Trophoblast cell (in vitro differentiated cells and primary cell): Measurements from ENCODE around the gene EFNA3.

Experiments
- DNase-seq, 2 donors: peaks; one replicate each; pipeline ENCODE4 v3.0.0-alpha.2; 2016
- H2AFZ ChIP-seq: 2 replicates; pipeline ENCODE4 v1.6.1; 2013; ENCODE audit warnings: low read length, moderate library complexity, mild to moderate bottlenecking; ENCODE audit not compliant: insufficient read depth, poor library complexity
- H2AK5ac ChIP-seq: 2 replicates; pipeline ENCODE4 v1.6.1; 2013; ENCODE audit warnings: mild to moderate bottlenecking, low read length
- H2BK120ac ChIP-seq: 2 replicates; pipeline ENCODE4 v1.6.1; 2013; ENCODE audit warnings: low read length, mild to moderate bottlenecking, moderate library complexity; ENCODE audit not compliant: insufficient read depth, poor library complexity
- H2BK12ac ChIP-seq: 2 replicates; pipeline ENCODE4 v1.6.1; 2013; ENCODE audit warnings: mild to moderate bottlenecking, low read length, moderate library complexity
- H2BK5ac ChIP-seq: 2 replicates; pipeline ENCODE4 v1.6.1; 2013; ENCODE audit warnings: low read length, low read depth, moderate library complexity, mild to moderate bottlenecking; ENCODE audit not compliant: poor library complexity
- H3K14ac ChIP-seq: 2 replicates; pipeline ENCODE4 v1.6.1; 2013; ENCODE audit warnings: mild to moderate bottlenecking, low read length
- H3K18ac ChIP-seq: 2 replicates; pipeline ENCODE4 v1.6.1; 2013; ENCODE audit warnings: mild to moderate bottlenecking, low read length
- H3K23ac ChIP-seq: 2 replicates; pipeline ENCODE4 v1.6.1; 2013; ENCODE audit warnings: low read length
- H3K27ac ChIP-seq: 2 replicates; pipeline ENCODE4 v1.5.1; 2013; ENCODE audit warnings: low read depth, mild to moderate bottlenecking, inconsistent platforms, low read length, moderate library complexity
- H3K27me3 ChIP-seq: 2 replicates; pipeline ENCODE4 v1.6.1; 2013; ENCODE audit warnings: inconsistent platforms, mild to moderate bottlenecking, low read length, moderate library complexity; ENCODE audit not compliant: insufficient read depth
- H3K36me3 ChIP-seq, 2 experiments: 1 replicate in 1 of 2; 2 replicates in 1 of 2; pipeline ENCODE4 v1.6.1; 2013; ENCODE audit warnings: low read length in 2 of 2, mild to moderate bottlenecking in 2 of 2, moderate library complexity in 1 of 2; ENCODE audit not compliant: insufficient read depth in 2 of 2, control insufficient read depth in 1 of 2
- H3K4ac ChIP-seq: 2 replicates; pipeline ENCODE4 v1.6.1; 2013; ENCODE audit warnings: low read depth, mild to moderate bottlenecking, low read length, moderate library complexity
- H3K4me1 ChIP-seq, 2 experiments: 1 replicate in 1 of 2; 2 replicates in 1 of 2; pipeline ENCODE4 v1.6.1; 2013; ENCODE audit warnings: low read length in 2 of 2, mild to moderate bottlenecking in 2 of 2, moderate library complexity in 1 of 2; ENCODE audit not compliant: insufficient read depth in 2 of 2, control insufficient read depth in 1 of 2
- H3K4me2 ChIP-seq: 2 replicates; pipeline ENCODE4 v1.6.1; 2013; ENCODE audit warnings: inconsistent platforms, mild to moderate bottlenecking, low read length, moderate library complexity
- H3K4me3 ChIP-seq: 2 replicates; pipeline ENCODE4 v1.5.1; 2013; ENCODE audit warnings: mild to moderate bottlenecking, low read depth, low read length, inconsistent platforms
- H3K79me1 ChIP-seq: one replicate; pipeline ENCODE4 v1.6.1; 2013; ENCODE audit warnings: low read length
- H3K79me2 ChIP-seq: 2 replicates; pipeline ENCODE4 v1.6.1; 2013; ENCODE audit warnings: low read length, mild to moderate bottlenecking; ENCODE audit not compliant: control insufficient read depth, insufficient read depth, poor library complexity
- H3K9ac ChIP-seq: 2 replicates; pipeline ENCODE4 v1.6.1; 2013; ENCODE audit warnings: mild to moderate bottlenecking, low read length
- H3K9me3 ChIP-seq: 2 replicates; pipeline ENCODE4 v1.6.1; 2013; ENCODE audit warnings: low read depth, mild to moderate bottlenecking, control low read depth, inconsistent platforms, low read length; ENCODE audit not compliant: insufficient read depth
- H4K12ac ChIP-seq: 2 replicates; pipeline ENCODE4 v1.6.1; 2013; ENCODE audit warnings: low read depth, mild to moderate bottlenecking, low read length, moderate library complexity
- H4K8ac ChIP-seq: 2 replicates; pipeline ENCODE4 v1.6.1; 2013; ENCODE audit warnings: low read depth, mild to moderate bottlenecking, low read length, moderate library complexity
- H4K91ac ChIP-seq: one replicate; pipeline ENCODE4 v1.6.1; 2013; ENCODE audit warnings: low read depth, mild to moderate bottlenecking, low read length, moderate library complexity
- WGBS: extraction: QIAGEN DNeasy Blood & Tissue Kit; methylation state at CpG from one replicate; pipeline ENCODE4 v1.1.7; 2013; ENCODE audit warnings: missing lambda C conversion rate; ENCODE audit not compliant: insufficient read length, insufficient coverage; ENCODE audit errors: extremely low coverage; 5-methylcytosine and 5-hydroxymethylcytosine counted together

The EFNA3 gene

GRCh38 chr1:155108296-155108695 is 29.7 kb downstream of the EFNA3 start:
- Histone ChIP-seq H3K9ac (no peak overlapping the region), H2BK12ac (no peak overlapping the region), H3K14ac (no peak overlapping the region), H3K36me3 (no peaks in the 10 kb centered on the region), H2AFZ (no peak overlapping the region), H3K4ac (no peak overlapping the region), H3K4me3 (no peak overlapping the region), H3K27ac (no peak overlapping the region), H3K27me3 (no peaks in the 10 kb centered on the region), H4K12ac (no peak overlapping the region), H3K23ac (no peak overlapping the region), H3K79me1 (peaks cover 8% of the 10 kb centered on the region), H4K8ac (no peak overlapping the region), H3K18ac (no peak overlapping the region), H2BK120ac (no peak overlapping the region), H3K9me3 (no peaks in the 10 kb centered on the region), H4K91ac (peak overlapping the region; percentile 28), H2BK5ac (no peak overlapping the region), H3K79me2 (peaks cover 2% of the 10 kb centered on the region), H2AK5ac (no peak overlapping the region), H3K4me2 (no peak overlapping the region), H3K4me1 (peaks cover 8 to 13% of the 10 kb centered on the region in 2 experiments)
- WGBS, result no CpG with 5 or more reads among the region's 5 CpGs
- DNase-seq, result no peak

GRCh38 chr1:155110381-155110780 is 31.7 kb downstream of the EFNA3 start:
- no peak overlapping the region for H3K23ac ChIP-seq
- H3K4me2 ChIP-seq, result no peak overlapping the region
- H3K18ac ChIP-seq, result no peak overlapping the region
- H3K4me1 ChIP-seq, result peaks cover 9 to 19% of the 10 kb centered on the region in 2 experiments
- H3K4ac ChIP-seq, result no peak overlapping the region
- H3K79me1 ChIP-seq, result peaks cover 10% of the 10 kb centered on the region
- H3K14ac ChIP-seq, result no peak overlapping the region
- H4K12ac ChIP-seq, result no peak overlapping the region
- no peak overlapping the region for H3K9ac ChIP-seq
- no peak overlapping the region for H3K27ac ChIP-seq
- no peak overlapping the region for H2AFZ ChIP-seq
- peaks cover 2% of the 10 kb centered on the region for H3K79me2 ChIP-seq
- no peak for DNase-seq
- no peak overlapping the region for H3K4me3 ChIP-seq
- no peaks in the 10 kb centered on the region for H3K27me3 ChIP-seq
- no peak overlapping the region for H4K8ac ChIP-seq
- no peaks in the 10 kb centered on the region for H3K36me3 ChIP-seq
- no peak overlapping the region for H2BK120ac ChIP-seq
- no CpG with 5 or more reads among the region's 8 CpGs for WGBS
- H2BK12ac ChIP-seq, result no peak overlapping the region
- no peaks in the 10 kb centered on the region for H3K9me3 ChIP-seq
- no peak overlapping the region for H2AK5ac ChIP-seq
- H2BK5ac ChIP-seq, result no peak overlapping the region
- no peak overlapping the region for H4K91ac ChIP-seq

GRCh38 chr1:155110826-155111225 is 32.2 kb downstream of the EFNA3 start:
- no peak overlapping the region for H4K91ac ChIP-seq
- WGBS, result no CpG with 5 or more reads among the region's 8 CpGs
- peaks cover 2% of the 10 kb centered on the region for H3K79me2 ChIP-seq

GRCh38 chr1:155113450-155113980 is 34.9 kb downstream of the EFNA3 start:
- DNase-seq, result no peak
- Histone ChIP-seq H3K36me3 (no peaks in the 10 kb centered on the region), H3K4me2 (peak overlapping the region; percentile 26), H2AK5ac (no peak overlapping the region), H3K4me3 (no peak overlapping the region), H3K18ac (no peak overlapping the region), H2BK120ac (no peak overlapping the region), H3K23ac (no peak overlapping the region), H4K12ac (no peak overlapping the region), H3K4me1 (peaks cover 9 to 18% of the 10 kb centered on the region in 2 experiments), H3K79me1 (peaks cover 10% of the 10 kb centered on the region), H4K91ac (no peak overlapping the region), H3K14ac (no peak overlapping the region), H4K8ac (no peak overlapping the region), H3K27ac (no peak overlapping the region), H3K27me3 (no peaks in the 10 kb centered on the region), H3K9ac (no peak overlapping the region), H2AFZ (no peak overlapping the region), H3K9me3 (no peaks in the 10 kb centered on the region), H2BK12ac (no peak overlapping the region), H3K4ac (no peak overlapping the region), H2BK5ac (no peak overlapping the region), H3K79me2 (peaks cover 2% of the 10 kb centered on the region)
- no CpG with 5 or more reads among the region's 5 CpGs for WGBS

More at GRCh38 chr1:155110826-155111225, 32.2 kb downstream of the EFNA3 start:
- H3K14ac ChIP-seq, result no peak overlapping the region
- H3K36me3 ChIP-seq, result no peaks in the 10 kb centered on the region
- peaks cover 9 to 16% of the 10 kb centered on the region in 2 experiments for H3K4me1 ChIP-seq
- H3K4me3 ChIP-seq, result no peak overlapping the region
- no peak overlapping the region for H4K12ac ChIP-seq
- H3K4ac ChIP-seq, result no peak overlapping the region
- DNase-seq, result no peak
- no peak overlapping the region for H3K18ac ChIP-seq
- H3K9me3 ChIP-seq, result no peaks in the 10 kb centered on the region
- no peak overlapping the region for H3K23ac ChIP-seq
- no peak overlapping the region for H4K8ac ChIP-seq
- H2BK5ac ChIP-seq, result no peak overlapping the region
- no peak overlapping the region for H2BK12ac ChIP-seq
- H3K27me3 ChIP-seq, result no peaks in the 10 kb centered on the region
- H3K79me1 ChIP-seq, result peaks cover 10% of the 10 kb centered on the region
- no peak overlapping the region for H3K9ac ChIP-seq
- H3K4me2 ChIP-seq, result no peak overlapping the region
- no peak overlapping the region for H2AK5ac ChIP-seq
- H2AFZ ChIP-seq, result no peak overlapping the region
- H2BK120ac ChIP-seq, result no peak overlapping the region
- H3K27ac ChIP-seq, result no peak overlapping the region
